A549 (cell line): ENCODE results near the gene E2F2. TPM values are rescaled to one million over a fixed set of nuclear protein-coding genes. Genes with fewer than 3 reads are reported as not detected.

Source experiments
- ATAC-seq, 2 experiments: fragments of 200-7000 bp in 1 of 2; fragments of >200 bp in 1 of 2; cut with Nextera tagmentation in 1 of 2; cut with Tn5 transposase in 1 of 2; 3 replicates each; pipeline versions ENCODE4 v1.8.0 to v1.9.1; 2018 to 2020; ENCODE audit warnings: mild to moderate bottlenecking in 1 of 2, moderate library complexity in 1 of 2
- CTCF ChIA-PET: fragments of 300-600 bp; sonication (Branson Sonifier 250); formaldehyde crosslinking; extraction: SDS; loops from one replicate; lab custom pipeline; 2021; ENCODE audit warnings: antibody characterized with exemption, inconsistent platforms; lab: Yijun Ruan, JAX
- POLR2A ChIA-PET: fragments of 350-600 bp; formaldehyde crosslinking; extraction: SDS; loops from one replicate; lab custom pipeline; 2021; ENCODE audit warnings: antibody characterized with exemption, inconsistent platforms; lab: Yijun Ruan, JAX
- DNase-seq, 2 experiments: peaks; one replicate each; pipeline versions ENCODE4 v3.0.0 to v3.0.0-alpha.2; 2011 to 2016; ENCODE audit warnings: low read depth in 1 of 2, low spot score in 1 of 2
- FAIRE-seq: peaks from 2 replicates; lab custom pipeline; 2011; peaks lifted over from hg19 to GRCh38; lab: Jason Lieb, UNC
- H3K27ac ChIP-seq, 2 experiments: fragments of >200 bp; sonication (Bioruptor Twin); formaldehyde crosslinking; 3 replicates each; pipeline ENCODE4 v1.5.1; 2016 to 2017
- H3K4me1 ChIP-seq: fragments of >200 bp; sonication (Bioruptor Twin); formaldehyde crosslinking; 3 replicates; pipeline ENCODE4 v1.6.1; 2016
- H3K4me2 ChIP-seq: fragments of >200 bp; sonication (Bioruptor Twin); formaldehyde crosslinking; 3 replicates; pipeline ENCODE4 v1.6.1; 2016
- H3K4me3 ChIP-seq: fragments of >200 bp; sonication (Bioruptor Twin); formaldehyde crosslinking; 3 replicates; pipeline ENCODE4 v1.5.1; 2016
- H3K9me3 ChIP-seq: fragments of >200 bp; sonication (Bioruptor Twin); formaldehyde crosslinking; 3 replicates; pipeline ENCODE4 v1.6.1; 2016
- BCL3 ChIP-seq: fragments of >200 bp; sonication (Bioruptor Twin); formaldehyde crosslinking; IDR thresholded peaks from 3 replicates; pipeline ENCODE4 v1.6.1; 2016
- CBX2 ChIP-seq: fragments of 200-600 bp; sonication (generic); IDR thresholded peaks from 2 replicates; pipeline ENCODE4 v1.6.1; 2016; ENCODE audit warnings: low read depth, mild to moderate bottlenecking, borderline replicate concordance
- CEBPB ChIP-seq, 2 experiments: fragments of >200 bp in 1 of 2; sonication (Bioruptor Twin) in 1 of 2; formaldehyde crosslinking in 1 of 2; IDR thresholded peaks; 2 replicates each; pipeline ENCODE4 v1.6.1; 2012 to 2016
- CHD2 ChIP-seq: fragments of 150-350 bp; IDR thresholded peaks from 2 replicates; pipeline ENCODE4 v1.6.1; 2014; ENCODE audit warnings: low read length; ENCODE audit not compliant: partially characterized antibody
- CHD4 ChIP-seq: fragments of 200-600 bp; sonication (generic); IDR thresholded peaks from 2 replicates; pipeline ENCODE4 v1.6.1; 2016; ENCODE audit warnings: antibody characterized with exemption, mild to moderate bottlenecking, borderline replicate concordance
- EHF ChIP-seq: fragments of 250-450 bp; sonication (Bioruptor Pico); IDR thresholded peaks from 2 replicates; pipeline ENCODE4 v1.5.0; 2020; ENCODE audit warnings: mild to moderate bottlenecking
- EHMT2 ChIP-seq: fragments of 200-600 bp; sonication (generic); IDR thresholded peaks from 2 replicates; pipeline ENCODE4 v1.6.1; 2016; ENCODE audit warnings: antibody characterized with exemption, low read depth, mild to moderate bottlenecking, moderate library complexity
- ESRRA ChIP-seq: fragments of 150-350 bp; IDR thresholded peaks from 2 replicates; pipeline ENCODE4 v1.6.1; 2014; ENCODE audit warnings: mild to moderate bottlenecking, low read length, borderline replicate concordance
- FOSB ChIP-seq: fragments of 250-450 bp; sonication (Bioruptor Pico); IDR thresholded peaks from 2 replicates; pipeline ENCODE4 v1.5.0; 2020; ENCODE audit warnings: mild to moderate bottlenecking, moderate library complexity
- FOSL2 ChIP-seq, 2 experiments: fragments of 450-650 bp in 1 of 2; fragments of >200 bp in 1 of 2; sonication (Bioruptor Twin) in 1 of 2; formaldehyde crosslinking; IDR thresholded peaks; 2 replicates each; pipeline versions ENCODE4 v1.5.0 to v1.6.1; 2016 to 2020; ENCODE audit warnings: mild to moderate bottlenecking in 1 of 2, moderate library complexity in 1 of 2
- FOXS1 ChIP-seq: fragments of 250-450 bp; sonication (Bioruptor Pico); IDR thresholded peaks from 2 replicates; pipeline ENCODE4 v1.5.0; 2020; ENCODE audit warnings: mild to moderate bottlenecking, moderate library complexity
- GATA3 ChIP-seq: IDR thresholded peaks from 2 replicates; pipeline ENCODE4 v1.6.1; 2012; ENCODE audit warnings: borderline replicate concordance
- HDAC2 ChIP-seq: fragments of 200-600 bp; sonication (generic); IDR thresholded peaks from 2 replicates; pipeline ENCODE4 v1.6.1; 2016
- HOXA7 ChIP-seq: fragments of 250-450 bp; sonication (Bioruptor Pico); IDR thresholded peaks from 2 replicates; pipeline ENCODE4 v1.5.0; 2020; ENCODE audit warnings: mild to moderate bottlenecking, moderate library complexity
- HOXB5 ChIP-seq: fragments of 250-450 bp; sonication (Bioruptor Pico); IDR thresholded peaks from 2 replicates; pipeline ENCODE4 v1.5.0; 2020; ENCODE audit warnings: mild to moderate bottlenecking, moderate library complexity
- JUNB ChIP-seq: fragments of >200 bp; sonication (Bioruptor Twin); formaldehyde crosslinking; IDR thresholded peaks from 2 replicates; pipeline ENCODE4 v1.6.1; 2016
- KDM1A ChIP-seq: fragments of 200-600 bp; sonication (generic); IDR thresholded peaks from 2 replicates; pipeline ENCODE4 v1.6.1; 2016; ENCODE audit warnings: low read depth, mild to moderate bottlenecking
- MAFK ChIP-seq: fragments of 450-650 bp; IDR thresholded peaks from 2 replicates; pipeline ENCODE4 v1.6.1; 2014; ENCODE audit not compliant: partially characterized antibody
- MAX ChIP-seq: IDR thresholded peaks from 2 replicates; pipeline ENCODE4 v1.6.1; 2012
- NPAS2 ChIP-seq: fragments of 250-450 bp; sonication (Bioruptor Pico); IDR thresholded peaks from 2 replicates; pipeline ENCODE4 v1.8.0; 2022; ENCODE audit warnings: mild to moderate bottlenecking, moderate library complexity, borderline replicate concordance
- POLR2AphosphoS2 ChIP-seq: conservative IDR thresholded peaks from 2 replicates; pipeline ENCODE4 v1.6.1; 2012; ENCODE audit warnings: low read length, improper control_type of control experiment, inconsistent platforms
- TP53 ChIP-seq: fragments of 250-450 bp; sonication (Bioruptor Pico); IDR thresholded peaks from 2 replicates; pipeline ENCODE4 v1.5.0; 2021; ENCODE audit warnings: mild to moderate bottlenecking, moderate library complexity
- USF2 ChIP-seq: fragments of 450-650 bp; IDR thresholded peaks from 2 replicates; pipeline ENCODE4 v1.6.1; 2014; ENCODE audit warnings: antibody characterized with exemption
- WGBS: methylation state at CpG from one replicate; pipeline ENCODE4 v1.1.6; 2017; ENCODE audit errors: missing lambda C conversion rate; 5-methylcytosine and 5-hydroxymethylcytosine counted together
- polyA plus RNA-seq, 4 experiments: library from polyadenylated mRNA; depleted of rRNA in 3 of 4; stranded (reverse); fragments of >200 nt; fragmentation: RNase III in 1 of 4; extraction: RNeasy Plus Mini Kit Qiagen cat#74134 plus additional on column Dnase treatment in 1 of 4; gene quantifications; 2 replicates in 3 of 4; 3 replicates in 1 of 4; pipeline ENCODE4 v1.2.3, GENCODE V29; 2011 to 2017
- TF ChIP-seq, protein P1 (sequence below): fragments of 250-450 bp; sonication (Bioruptor Pico); IDR thresholded peaks from 2 replicates; pipeline ENCODE4 v1.5.0; 2020; ENCODE audit warnings: low read depth, mild to moderate bottlenecking, moderate library complexity
- TF ChIP-seq, protein P2 (sequence below): fragments of 200-600 bp; sonication (generic); IDR thresholded peaks from 2 replicates; pipeline ENCODE4 v1.6.1; 2016; ENCODE audit warnings: antibody characterized with exemption, mild to moderate bottlenecking, moderate library complexity
- TF ChIP-seq, protein P3 (sequence below): fragments of >200 bp; sonication (Bioruptor Twin); formaldehyde crosslinking; IDR thresholded peaks from 3 replicates; pipeline ENCODE4 v1.5.1; 2016
- TF ChIP-seq, protein P4 (sequence below): IDR thresholded peaks from 2 replicates; pipeline ENCODE4 v1.6.1; 2012
- TF ChIP-seq, protein P5 (sequence below): fragments of 150-350 bp; IDR thresholded peaks from 2 replicates; pipeline ENCODE4 v1.6.1; 2014; ENCODE audit warnings: low read depth, mild to moderate bottlenecking, low read length

E2F2 gene
- polyA plus RNA-seq, 2 of the 4 experiments (the other 2 are of a cell fraction) = 0.90 to 3.4 TPM

- Histone ChIP-seq H3K4me3 (peak overlapping the region; percentile 92), H3K9me3 (no peaks in the 10 kb centered on the region), H3K4me2 (peak overlapping the region; percentile 77), H3K4me1 (peaks cover 49% of the 10 kb centered on the region), H3K27ac (peak overlapping the region; percentile 96 to 98)
- DNase-seq (peak in 1 of 2 experiments; percentile 87), FAIRE-seq (no peak), ATAC-seq (peak; percentile 28 to 54)
- CTCF ChIA-PET = interaction anchor here (0.6 to 29.3 kb wide), 10 partner anchors 11 to 89 kb away, joined by 3 to 699 read pairs (median 4); no protein-coding TSS in a partner anchor
- 0% methylated on average over 9 of the region's 9 CpGs for WGBS
- POLR2A ChIA-PET = interaction anchor here (0.6 to 11.2 kb wide), 12 partner anchors 8 to 1531 kb away, joined by 3 to 168 read pairs (median 12); partner anchors contain the start of genes ELOA and RPL11
- TF ChIP-seq KDM1A (no peak), CBX2 (no peak), POLR2AphosphoS2 (peak; percentile 91), CHD4 (no peak), USF2 (no peak), BCL3 (peak; percentile 28; the same call in 1 of the 3 replicates), JUNB (no peak), GATA3 (peak; percentile 53; the same call in 1 of the 2 replicates), FOSB (peak; percentile 97), EHMT2 (no peak), HDAC2 (no peak), MAX (peak; percentile 61), HOXB5 (CRISPR knock-in tag) (0 out of 2 replicates have a peak, but pooled peaks have one; percentile 48), HOXA7 (CRISPR knock-in tag) (peak; percentile 97), CHD2 (peak; percentile 15), FOSL2 (IDR thresholded peaks at IDR 0.05) (no peak), FOSL2 (CRISPR knock-in tag; IDR thresholded peaks at IDR 0.05) (peak; percentile 75), FOXS1 (CRISPR knock-in tag) (no peak), NPAS2 (CRISPR knock-in tag) (no peak), MAFK (no peak), ESRRA (peak; percentile 88; the same call in 1 of the 2 replicates), CEBPB (IDR thresholded peaks at IDR 0.05) (0 out of 4 replicates have a peak, but pooled peaks of 1 of the 2 experiments have one; percentile 18), EHF (CRISPR knock-in tag) (no peak), TP53 (peak; percentile 92; the same call in 1 of the 2 replicates)
- TF ChIP-seq, protein P1, sequence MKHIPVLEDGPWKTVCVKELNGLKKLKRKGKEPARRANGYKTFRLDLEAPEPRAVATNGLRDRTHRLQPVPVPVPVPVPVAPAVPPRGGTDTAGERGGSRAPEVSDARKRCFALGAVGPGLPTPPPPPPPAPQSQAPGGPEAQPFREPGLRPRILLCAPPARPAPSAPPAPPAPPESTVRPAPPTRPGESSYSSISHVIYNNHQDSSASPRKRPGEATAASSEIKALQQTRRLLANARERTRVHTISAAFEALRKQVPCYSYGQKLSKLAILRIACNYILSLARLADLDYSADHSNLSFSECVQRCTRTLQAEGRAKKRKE (CRISPR knock-in tag) = no peak; the same call in none of the 2 replicates
- TF ChIP-seq, protein P2, sequence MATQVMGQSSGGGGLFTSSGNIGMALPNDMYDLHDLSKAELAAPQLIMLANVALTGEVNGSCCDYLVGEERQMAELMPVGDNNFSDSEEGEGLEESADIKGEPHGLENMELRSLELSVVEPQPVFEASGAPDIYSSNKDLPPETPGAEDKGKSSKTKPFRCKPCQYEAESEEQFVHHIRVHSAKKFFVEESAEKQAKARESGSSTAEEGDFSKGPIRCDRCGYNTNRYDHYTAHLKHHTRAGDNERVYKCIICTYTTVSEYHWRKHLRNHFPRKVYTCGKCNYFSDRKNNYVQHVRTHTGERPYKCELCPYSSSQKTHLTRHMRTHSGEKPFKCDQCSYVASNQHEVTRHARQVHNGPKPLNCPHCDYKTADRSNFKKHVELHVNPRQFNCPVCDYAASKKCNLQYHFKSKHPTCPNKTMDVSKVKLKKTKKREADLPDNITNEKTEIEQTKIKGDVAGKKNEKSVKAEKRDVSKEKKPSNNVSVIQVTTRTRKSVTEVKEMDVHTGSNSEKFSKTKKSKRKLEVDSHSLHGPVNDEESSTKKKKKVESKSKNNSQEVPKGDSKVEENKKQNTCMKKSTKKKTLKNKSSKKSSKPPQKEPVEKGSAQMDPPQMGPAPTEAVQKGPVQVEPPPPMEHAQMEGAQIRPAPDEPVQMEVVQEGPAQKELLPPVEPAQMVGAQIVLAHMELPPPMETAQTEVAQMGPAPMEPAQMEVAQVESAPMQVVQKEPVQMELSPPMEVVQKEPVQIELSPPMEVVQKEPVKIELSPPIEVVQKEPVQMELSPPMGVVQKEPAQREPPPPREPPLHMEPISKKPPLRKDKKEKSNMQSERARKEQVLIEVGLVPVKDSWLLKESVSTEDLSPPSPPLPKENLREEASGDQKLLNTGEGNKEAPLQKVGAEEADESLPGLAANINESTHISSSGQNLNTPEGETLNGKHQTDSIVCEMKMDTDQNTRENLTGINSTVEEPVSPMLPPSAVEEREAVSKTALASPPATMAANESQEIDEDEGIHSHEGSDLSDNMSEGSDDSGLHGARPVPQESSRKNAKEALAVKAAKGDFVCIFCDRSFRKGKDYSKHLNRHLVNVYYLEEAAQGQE = peak; percentile 19; the same call in 1 of the 2 replicates
- TF ChIP-seq, protein P3, sequence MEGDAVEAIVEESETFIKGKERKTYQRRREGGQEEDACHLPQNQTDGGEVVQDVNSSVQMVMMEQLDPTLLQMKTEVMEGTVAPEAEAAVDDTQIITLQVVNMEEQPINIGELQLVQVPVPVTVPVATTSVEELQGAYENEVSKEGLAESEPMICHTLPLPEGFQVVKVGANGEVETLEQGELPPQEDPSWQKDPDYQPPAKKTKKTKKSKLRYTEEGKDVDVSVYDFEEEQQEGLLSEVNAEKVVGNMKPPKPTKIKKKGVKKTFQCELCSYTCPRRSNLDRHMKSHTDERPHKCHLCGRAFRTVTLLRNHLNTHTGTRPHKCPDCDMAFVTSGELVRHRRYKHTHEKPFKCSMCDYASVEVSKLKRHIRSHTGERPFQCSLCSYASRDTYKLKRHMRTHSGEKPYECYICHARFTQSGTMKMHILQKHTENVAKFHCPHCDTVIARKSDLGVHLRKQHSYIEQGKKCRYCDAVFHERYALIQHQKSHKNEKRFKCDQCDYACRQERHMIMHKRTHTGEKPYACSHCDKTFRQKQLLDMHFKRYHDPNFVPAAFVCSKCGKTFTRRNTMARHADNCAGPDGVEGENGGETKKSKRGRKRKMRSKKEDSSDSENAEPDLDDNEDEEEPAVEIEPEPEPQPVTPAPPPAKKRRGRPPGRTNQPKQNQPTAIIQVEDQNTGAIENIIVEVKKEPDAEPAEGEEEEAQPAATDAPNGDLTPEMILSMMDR = no peak
- TF ChIP-seq, protein P4, sequence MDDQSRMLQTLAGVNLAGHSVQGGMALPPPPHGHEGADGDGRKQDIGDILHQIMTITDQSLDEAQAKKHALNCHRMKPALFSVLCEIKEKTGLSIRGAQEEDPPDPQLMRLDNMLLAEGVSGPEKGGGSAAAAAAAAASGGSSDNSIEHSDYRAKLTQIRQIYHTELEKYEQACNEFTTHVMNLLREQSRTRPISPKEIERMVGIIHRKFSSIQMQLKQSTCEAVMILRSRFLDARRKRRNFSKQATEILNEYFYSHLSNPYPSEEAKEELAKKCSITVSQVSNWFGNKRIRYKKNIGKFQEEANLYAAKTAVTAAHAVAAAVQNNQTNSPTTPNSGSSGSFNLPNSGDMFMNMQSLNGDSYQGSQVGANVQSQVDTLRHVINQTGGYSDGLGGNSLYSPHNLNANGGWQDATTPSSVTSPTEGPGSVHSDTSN = peak; percentile 89
- TF ChIP-seq, protein P5, sequence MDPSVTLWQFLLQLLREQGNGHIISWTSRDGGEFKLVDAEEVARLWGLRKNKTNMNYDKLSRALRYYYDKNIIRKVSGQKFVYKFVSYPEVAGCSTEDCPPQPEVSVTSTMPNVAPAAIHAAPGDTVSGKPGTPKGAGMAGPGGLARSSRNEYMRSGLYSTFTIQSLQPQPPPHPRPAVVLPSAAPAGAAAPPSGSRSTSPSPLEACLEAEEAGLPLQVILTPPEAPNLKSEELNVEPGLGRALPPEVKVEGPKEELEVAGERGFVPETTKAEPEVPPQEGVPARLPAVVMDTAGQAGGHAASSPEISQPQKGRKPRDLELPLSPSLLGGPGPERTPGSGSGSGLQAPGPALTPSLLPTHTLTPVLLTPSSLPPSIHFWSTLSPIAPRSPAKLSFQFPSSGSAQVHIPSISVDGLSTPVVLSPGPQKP = no peak
These were observed 25.1 kb upstream of the E2F2 start for GRCh38 chr1:23555986-23556634.
